Stimulated activated CD4-positive, alpha-beta T cell treated with anti-CD3 and anti-CD28 coated beads, Interleukin-1b, Interleukin-23, amount 100 ng/mL, for 4 hours (primary cell): ENCODE measurements around the gene USP40.

ENCODE experiments used
- DNase-seq, 2 donors: peaks; one replicate each; pipeline ENCODE4 v3.0.0-alpha.2; 2020; ENCODE audit warnings: low read depth in 2 of 2

USP40 gene

DNA sequence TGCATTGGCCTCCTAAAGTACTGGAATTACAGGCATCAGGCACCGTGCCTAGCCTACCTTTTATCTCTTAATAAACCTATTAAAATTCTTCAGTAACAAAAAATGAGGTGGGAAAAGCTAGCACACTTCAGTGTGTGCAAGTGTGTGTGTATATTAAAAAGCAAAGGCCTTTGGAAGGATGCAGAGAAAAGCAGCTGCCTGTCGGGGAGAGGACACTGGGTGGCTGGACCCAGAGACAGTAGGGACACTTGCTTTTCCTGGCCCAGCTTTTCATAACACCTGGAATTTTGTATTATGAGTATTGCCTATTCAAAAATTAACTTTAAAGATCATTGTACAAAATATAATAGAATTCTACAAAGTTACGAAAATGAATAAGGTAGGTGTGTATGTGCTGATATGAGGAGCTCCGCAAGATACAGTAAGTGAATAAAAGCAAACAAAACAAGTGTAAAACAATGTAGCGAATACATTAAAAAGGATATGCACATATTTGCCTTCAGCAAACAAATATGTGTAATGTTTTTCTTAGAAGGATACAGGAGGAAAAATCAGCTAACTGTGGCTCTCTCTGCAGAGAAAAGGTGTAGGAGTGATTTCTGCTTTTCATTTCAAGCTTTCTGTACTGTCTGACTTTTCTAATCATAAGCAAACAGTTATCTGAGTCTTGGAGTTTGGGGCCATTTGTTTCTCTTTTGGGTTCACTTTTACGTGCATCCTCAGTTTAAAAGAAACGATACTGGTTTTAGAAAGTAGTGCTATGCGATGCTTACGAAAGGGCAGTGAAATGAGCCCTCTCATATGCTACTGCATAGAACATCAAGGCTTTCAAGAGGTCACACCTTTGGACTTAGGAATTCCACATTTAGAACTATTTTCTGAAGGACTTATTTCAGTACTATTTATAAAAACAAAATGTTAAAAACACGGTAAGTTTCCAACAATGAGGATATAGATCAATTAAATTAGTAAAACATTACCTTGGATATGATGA is 70.8 kb downstream of the USP40 start:
- DNase-seq, result no peak

GRCh38 chr2:233492751-233493150 is 73.8 kb downstream of the USP40 start:
- DNase-seq, result no peak

- no peak for DNase-seq
Measured at GRCh38 chr2:233492078-233492477, 74.5 kb downstream of the USP40 start.

GRCh38 chr2:233491326-233491725 is 75.3 kb downstream of the USP40 start:
- no peak for DNase-seq

DNA sequence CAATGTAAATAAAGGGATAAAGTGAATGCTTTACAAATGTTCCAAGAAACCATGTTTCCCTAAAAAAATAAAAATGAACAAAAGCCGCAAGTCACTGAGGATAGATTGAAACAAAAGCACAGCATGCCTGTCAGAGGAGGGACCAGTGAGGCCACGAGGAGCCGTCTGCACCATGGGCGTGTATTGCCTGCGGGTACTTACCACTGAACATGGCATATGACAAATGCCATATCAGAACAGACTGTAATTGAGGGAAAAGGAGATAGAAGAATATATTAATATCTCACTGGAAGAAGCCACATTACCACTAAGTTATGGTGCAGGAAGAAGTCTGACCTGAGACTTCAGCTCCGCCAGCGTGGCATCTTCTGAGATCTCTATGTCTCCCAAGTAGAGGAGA is 75.8 kb downstream of the USP40 start:
- DNase-seq, result no peak

DNA sequence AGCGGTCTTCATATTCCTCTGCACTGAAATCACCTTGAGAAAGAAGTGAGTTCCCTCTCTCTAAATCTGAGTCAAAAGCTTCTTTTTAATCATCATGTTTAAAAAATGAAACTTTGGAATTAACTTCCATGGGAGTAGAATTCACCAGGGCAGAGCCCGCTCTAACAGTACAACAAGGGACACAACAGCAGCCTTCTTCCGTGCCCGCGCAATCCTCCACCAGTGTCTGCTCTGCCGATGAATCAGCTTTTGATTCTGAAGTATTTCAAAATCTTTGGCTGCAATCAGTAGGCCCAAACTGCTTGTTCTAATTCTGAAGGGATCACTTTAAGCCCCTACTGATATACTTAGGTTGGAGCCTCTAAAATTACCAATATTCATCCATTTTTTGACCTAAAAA is 76.9 kb downstream of the USP40 start:
- no peak for DNase-seq

DNA sequence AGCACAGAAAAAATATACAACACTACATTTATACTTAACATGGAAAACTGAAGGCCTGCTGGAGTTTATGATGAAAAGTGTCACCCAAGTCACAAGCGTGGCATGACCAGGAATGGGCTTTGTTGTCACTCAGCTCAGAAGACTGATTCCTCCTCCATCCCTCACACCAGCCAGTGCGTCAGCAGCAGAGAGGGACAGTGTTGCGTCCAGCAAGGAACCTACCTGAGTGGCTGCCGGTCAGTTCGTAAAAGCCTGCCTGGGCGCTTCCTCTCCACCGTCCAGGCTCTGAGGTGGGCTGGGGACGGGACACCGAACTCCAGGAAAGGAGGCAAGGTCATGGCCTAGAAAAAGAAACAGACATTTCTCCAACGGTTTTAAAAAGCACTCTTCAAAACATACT is 77.4 kb downstream of the USP40 start:
- no peak for DNase-seq

- no peak for DNase-seq
Measured at GRCh38 chr2:233487748-233488345, 78.7 kb downstream of the USP40 start.

DNA sequence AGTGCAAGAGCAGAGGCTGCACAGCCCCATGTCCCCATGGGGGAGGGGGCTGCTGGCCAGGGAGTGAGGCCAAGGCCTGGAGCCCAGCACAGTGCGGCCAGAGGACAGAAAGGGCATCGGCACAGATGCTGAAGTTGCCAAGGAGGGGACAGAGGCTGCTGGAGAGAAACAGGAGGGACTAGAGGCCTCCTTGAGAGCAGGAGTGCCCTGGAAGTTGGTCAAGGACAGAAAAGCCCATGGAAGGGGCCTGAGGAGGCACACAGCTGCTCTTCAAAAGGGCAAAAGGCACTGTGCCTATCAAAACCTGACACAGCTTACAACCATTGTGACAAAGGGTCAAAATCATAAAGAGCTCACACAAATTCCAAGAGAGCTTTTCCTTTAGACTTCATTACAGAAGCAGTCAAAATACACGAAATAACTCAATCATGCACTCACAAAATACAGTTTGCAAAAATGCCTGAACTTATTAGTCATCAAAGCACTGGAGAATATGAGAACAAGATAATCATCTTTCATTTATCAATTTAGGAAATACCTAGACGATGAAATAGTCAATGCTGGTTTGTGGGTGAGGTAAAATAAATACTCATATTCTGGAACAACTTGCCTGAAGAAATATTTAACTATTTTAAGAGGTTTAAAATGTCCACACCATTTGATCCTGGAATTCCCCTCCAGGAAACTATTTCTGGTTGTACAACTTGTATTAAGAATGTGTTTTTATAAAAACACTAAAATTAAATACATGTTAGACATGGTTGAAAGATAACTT is 79.6 kb downstream of the USP40 start:
- no peak for DNase-seq

- no peak for DNase-seq
Measured at GRCh38 chr2:233486357-233486756, 80.2 kb downstream of the USP40 start.

DNA sequence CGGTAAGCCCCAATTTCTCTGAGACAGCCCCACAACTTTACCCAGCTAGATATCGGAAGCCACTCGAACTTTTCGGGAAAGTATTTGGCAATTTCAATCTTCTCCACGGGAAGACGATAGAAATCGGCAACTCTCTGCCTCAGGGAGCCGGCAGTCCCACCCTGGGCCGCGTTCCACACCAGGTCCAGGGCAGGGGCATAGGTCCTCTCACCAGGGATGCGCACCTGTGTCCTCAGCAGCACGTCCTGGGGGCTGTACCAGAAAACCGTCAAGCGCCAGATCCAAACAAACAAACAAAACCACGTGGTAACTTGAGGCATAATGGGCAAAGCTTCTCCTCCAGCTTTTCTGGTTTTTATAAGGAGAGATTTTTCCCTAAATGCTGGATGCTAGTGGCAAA is 80.9 kb downstream of the USP40 start:
- DNase-seq, result no peak

- no peak for DNase-seq
Measured at GRCh38 chr2:233482616-233483015, 84.0 kb downstream of the USP40 start.

DNA sequence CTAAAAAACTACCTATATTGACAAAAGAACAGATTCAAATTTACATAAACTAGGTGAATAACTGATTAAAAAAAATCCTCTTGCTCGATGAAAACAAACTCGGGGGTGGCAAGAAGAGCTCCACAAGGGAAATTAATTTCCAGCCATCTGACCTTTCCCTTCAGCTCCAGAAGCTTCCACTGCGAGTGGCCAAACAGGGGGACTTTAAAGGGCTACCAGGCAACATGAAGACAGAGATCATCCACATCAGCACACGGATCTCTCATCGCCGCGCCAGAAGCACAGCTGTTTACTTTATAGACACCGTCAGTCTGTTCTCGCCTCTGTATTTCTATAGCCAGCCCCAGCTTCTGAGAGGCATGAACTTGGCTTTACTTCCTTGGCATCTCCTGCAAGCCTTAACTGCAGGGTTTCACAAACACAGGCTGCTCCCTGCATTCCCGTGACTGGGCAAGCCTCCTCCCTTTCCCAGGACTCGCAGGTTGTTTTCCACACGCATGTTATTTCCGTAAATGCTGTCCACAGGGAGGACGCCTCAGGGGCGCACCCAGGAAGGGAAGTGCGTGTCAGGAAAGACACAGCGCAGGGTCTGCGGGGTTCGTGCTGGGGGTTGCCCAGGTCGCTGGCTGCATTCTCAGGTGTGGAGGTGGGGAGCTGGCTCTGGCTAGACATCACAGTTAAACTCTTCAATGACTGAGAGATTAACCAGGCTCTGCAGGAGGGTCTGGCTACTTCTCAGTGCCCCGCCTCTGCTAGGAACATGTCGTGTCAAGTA is 85.0 kb downstream of the USP40 start:
- DNase-seq, result no peak

GRCh38 chr2:233480490-233481202 is 85.9 kb downstream of the USP40 start:
- no peak for DNase-seq

DNA sequence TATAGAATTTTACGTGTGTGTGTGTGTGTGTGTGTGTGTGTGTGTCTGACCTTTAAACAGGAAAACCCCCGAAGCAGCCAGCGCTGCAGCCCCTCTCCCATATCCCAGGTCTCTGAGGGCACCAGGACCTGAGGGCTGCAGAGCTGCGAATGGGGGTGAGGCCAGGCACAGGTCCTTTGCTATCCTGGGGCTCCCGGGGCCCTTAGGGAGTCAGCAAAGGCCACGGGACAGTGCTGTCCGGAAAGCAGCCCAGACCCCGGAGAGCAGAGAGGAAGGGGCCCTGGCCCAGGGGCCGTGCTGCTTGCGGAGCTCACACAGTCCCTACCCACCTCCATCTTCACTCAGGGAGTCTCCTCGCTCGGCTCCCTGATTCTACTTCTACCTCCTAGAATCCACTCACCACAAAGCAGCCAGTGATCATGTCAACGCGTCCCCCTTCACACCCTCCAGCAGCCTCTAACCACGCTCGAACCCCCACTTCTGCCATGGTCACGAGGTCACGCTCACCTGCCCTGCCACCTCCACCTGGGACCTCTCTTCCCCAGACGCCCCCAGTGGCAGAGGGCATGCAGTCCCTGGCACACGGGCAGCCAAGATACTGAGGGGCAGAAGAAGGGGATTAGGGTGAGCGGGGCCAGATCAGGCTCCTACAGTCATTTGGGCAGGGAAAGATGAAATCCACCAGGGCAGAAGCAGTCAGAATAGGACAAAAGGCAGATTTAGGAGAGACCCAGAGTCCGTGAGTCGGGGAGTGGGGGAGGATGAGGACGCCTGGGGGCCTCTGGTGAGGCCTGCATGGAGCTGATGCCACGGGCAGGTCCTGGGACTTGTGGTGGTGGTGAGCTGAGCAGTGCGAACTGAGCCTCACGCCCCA is 86.7 kb downstream of the USP40 start:
- DNase-seq, result no peak

DNA sequence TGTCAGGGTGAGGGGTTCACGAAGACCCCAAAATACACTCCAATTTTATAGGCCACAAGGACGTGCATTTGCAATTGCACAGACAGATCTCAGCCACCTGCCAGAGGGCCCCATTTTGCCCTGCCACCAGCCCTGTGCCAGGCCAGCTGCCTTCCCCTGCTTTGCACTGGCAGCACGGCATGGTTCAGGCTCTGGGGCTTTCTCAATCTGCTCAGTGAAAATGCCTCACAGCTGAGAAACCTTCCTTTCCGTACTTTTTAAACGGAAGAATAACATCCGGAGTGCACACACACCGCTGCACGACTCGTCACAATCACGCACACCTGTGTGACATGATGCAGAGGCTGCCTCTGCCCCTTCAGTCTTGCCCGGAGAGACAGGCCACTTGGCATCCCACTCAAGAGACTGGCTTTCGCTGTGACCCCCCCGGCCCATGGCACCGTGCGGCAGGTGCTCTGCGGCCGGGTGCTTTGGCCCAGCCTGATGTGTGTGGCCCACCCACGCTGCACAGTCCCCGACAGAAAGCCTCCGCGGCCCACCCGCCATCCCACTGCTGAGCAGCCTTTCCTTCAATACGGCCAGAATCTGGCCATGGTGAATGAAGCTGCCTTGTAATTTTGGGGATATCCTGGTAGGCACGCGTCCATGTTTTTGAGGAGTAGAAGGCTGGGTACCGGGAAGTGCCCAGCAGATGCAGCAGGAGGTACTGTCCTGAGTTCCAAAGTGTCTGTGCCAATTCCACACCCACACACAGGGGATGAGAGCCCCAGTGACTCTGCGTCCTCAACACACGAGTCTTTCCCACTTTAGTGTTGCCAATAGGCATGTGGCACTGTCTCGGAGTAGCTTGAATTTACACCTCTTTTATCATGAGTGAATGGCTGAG is 88.8 kb downstream of the USP40 start:
- DNase-seq, result no peak

DNA sequence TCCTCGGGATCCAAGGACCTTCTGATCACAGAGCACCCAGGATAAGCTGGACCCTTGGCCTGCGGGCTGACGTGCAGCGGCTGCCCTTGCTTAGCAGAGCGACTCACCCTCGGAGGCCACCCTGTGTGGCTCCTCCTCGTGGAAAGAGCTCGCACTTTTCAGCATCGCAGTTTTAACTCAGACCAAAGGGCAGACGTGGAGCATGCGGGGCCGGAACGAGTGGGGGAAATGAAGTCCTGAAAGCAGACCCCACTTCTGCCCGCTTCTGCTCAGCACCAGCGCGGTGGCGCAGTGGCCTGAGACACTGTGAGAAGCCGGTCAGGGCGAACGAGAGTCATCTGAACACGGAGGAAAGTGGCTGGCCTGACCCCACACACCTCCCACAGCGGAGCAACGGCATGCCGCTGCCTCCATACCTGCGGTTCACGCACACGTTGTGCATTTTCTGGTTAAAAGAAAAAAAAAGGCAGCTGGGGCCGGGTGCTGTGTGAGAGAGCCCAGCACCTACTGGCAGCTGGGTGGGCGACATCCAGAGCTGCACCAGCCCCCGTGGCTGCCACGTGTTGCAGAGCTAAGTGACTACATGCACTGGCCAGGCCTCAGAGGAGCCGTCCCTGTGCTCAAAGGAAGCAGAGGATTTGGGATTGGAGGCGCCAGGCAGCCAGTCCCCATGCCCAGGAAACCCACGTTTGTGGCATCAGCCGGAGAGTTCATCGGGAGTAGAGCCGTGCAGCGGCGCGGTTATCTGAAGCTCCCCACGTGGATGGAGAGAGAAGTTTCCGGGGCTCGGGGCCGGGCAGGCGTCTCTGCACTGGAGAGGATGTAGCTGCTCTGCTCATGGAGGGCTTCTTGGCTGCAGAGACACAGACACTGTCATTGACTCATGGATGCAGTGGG is 89.7 kb downstream of the USP40 start:
- no peak for DNase-seq

DNA sequence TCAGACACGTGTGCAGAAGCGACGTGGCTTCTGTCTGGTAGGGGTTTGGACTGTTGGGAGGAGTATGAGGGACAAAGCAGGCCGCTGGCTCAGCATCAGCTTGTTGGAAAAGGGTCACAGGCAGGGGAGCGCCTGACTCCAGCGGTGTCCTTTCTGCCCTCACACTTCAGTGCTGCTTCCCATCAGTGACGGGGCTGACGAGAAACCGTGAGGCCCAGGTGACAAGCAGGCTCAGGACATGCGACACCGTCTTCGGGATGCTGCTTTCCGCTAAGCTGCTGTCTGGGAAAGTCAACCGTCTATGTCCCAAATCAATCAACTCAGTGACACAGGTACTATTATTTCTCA is 90.5 kb downstream of the USP40 start:
- DNase-seq, result no peak
